Measurements from ENCODE around the gene MYBPC2.

MYBPC2 gene

GRCh38 chr19:50460161-50460765, 27.6 kb downstream of the MYBPC2 start:
- H3K27ac ChIP-seq (ENCODE audit: low read depth, low read length, poor library complexity, severe bottlenecking): no peak overlapping the region
- H4K20me1 ChIP-seq (ENCODE audit: insufficient read depth, low read length): no peaks in the 10 kb centered on the region
- H3K27me3 ChIP-seq (ENCODE audit: insufficient read depth, low read length): peaks cover 4% of the 10 kb centered on the region; the same call in 1 of the 2 replicates
- TF ChIP-seq, protein P1, sequence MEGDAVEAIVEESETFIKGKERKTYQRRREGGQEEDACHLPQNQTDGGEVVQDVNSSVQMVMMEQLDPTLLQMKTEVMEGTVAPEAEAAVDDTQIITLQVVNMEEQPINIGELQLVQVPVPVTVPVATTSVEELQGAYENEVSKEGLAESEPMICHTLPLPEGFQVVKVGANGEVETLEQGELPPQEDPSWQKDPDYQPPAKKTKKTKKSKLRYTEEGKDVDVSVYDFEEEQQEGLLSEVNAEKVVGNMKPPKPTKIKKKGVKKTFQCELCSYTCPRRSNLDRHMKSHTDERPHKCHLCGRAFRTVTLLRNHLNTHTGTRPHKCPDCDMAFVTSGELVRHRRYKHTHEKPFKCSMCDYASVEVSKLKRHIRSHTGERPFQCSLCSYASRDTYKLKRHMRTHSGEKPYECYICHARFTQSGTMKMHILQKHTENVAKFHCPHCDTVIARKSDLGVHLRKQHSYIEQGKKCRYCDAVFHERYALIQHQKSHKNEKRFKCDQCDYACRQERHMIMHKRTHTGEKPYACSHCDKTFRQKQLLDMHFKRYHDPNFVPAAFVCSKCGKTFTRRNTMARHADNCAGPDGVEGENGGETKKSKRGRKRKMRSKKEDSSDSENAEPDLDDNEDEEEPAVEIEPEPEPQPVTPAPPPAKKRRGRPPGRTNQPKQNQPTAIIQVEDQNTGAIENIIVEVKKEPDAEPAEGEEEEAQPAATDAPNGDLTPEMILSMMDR (IDR thresholded peaks at IDR 0.05; ENCODE audit: low read length): peak; percentile 36; the same call in 1 of the 2 replicates
- TF ChIP-seq EZH2 (IDR thresholded peaks at IDR 0.05; ENCODE audit: borderline replicate concordance, low read length): no peak
- H3K79me2 ChIP-seq (ENCODE audit: insufficient read depth, low read length): no peaks in the 10 kb centered on the region
- H3K9me3 ChIP-seq (ENCODE audit: low read length): no peaks in the 10 kb centered on the region
- peak overlapping the region; percentile 45 for H3K4me2 ChIP-seq (ENCODE audit: low read length)
- no peak overlapping the region for H3K4me3 ChIP-seq (ENCODE audit: low read depth, low read length, poor library complexity, severe bottlenecking)
- H3K9me2 ChIP-seq (ENCODE audit: low read depth, low read length): no peaks in the 10 kb centered on the region
- H3K4me1 ChIP-seq (ENCODE audit: insufficient read depth, low read length, severe bottlenecking): peaks cover 15% of the 10 kb centered on the region
- H3K36me3 ChIP-seq (ENCODE audit: insufficient read depth, low read length): no peaks in the 10 kb centered on the region
- no peak overlapping the region for H2AFZ ChIP-seq (ENCODE audit: low read length)
- no peaks in the 10 kb centered on the region; the same call in 1 of the 2 replicates for H3F3A ChIP-seq (ENCODE audit: insufficient read depth, low read length)
- peak overlapping the region; percentile 26; the same call in 1 of the 2 replicates for H3K9ac ChIP-seq (ENCODE audit: low read length)

- no peaks in the 10 kb centered on the region for H3K36me3 ChIP-seq (ENCODE audit: insufficient read depth, low read length)
- H3K27ac ChIP-seq (ENCODE audit: low read depth, low read length, poor library complexity, severe bottlenecking): no peak overlapping the region
- H3K9me3 ChIP-seq (ENCODE audit: low read length): no peaks in the 10 kb centered on the region
- H3K4me2 ChIP-seq (ENCODE audit: low read length): peak overlapping the region; percentile 8; the same call in 1 of the 2 replicates
- no peak overlapping the region for H3K9ac ChIP-seq (ENCODE audit: low read length)
- H2AFZ ChIP-seq (ENCODE audit: low read length): no peak overlapping the region
- H3F3A ChIP-seq (ENCODE audit: insufficient read depth, low read length): no peaks in the 10 kb centered on the region; the same call in 1 of the 2 replicates
- peaks cover 15% of the 10 kb centered on the region for H3K4me1 ChIP-seq (ENCODE audit: insufficient read depth, low read length, severe bottlenecking)
- no peaks in the 10 kb centered on the region for H3K79me2 ChIP-seq (ENCODE audit: insufficient read depth, low read length)
- no peaks in the 10 kb centered on the region for H3K9me2 ChIP-seq (ENCODE audit: low read depth, low read length)
- no peaks in the 10 kb centered on the region for H4K20me1 ChIP-seq (ENCODE audit: insufficient read depth, low read length)
- peaks cover 5% of the 10 kb centered on the region; the same call in 1 of the 2 replicates for H3K27me3 ChIP-seq (ENCODE audit: insufficient read depth, low read length)
- H3K4me3 ChIP-seq (ENCODE audit: low read depth, low read length, poor library complexity, severe bottlenecking): no peak overlapping the region
- no peak for TF ChIP-seq EZH2 (IDR thresholded peaks at IDR 0.05; ENCODE audit: borderline replicate concordance, low read length)
- TF ChIP-seq, protein P1 (IDR thresholded peaks at IDR 0.05; ENCODE audit: low read length): peak; percentile 86
These were observed 28.6 kb downstream of the MYBPC2 start for GRCh38 chr19:50461066-50461875.

DNA sequence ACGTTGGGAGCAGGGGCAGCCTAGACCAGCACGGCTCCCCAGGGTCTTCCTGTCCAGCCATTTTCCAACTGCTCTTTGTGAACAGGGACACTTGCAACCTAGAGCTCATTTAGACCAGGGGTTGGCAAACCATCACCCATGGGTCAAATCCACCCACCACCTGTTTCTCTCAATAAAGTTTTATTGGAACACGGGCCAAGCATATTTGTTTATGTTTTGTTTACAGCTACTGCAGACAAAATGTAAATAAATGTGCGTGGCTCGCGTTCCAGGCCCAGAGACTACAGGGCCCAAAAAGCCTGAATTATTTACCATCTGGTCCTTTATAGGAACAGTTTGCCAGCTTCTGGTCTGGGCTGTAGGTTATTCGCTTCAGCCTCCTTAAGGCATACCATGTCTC, 30.3 kb downstream of the MYBPC2 start:
- Histone ChIP-seq H3K27me3 (ENCODE audit: insufficient read depth, low read length) (peaks cover 14% of the 10 kb centered on the region; the same call in 1 of the 2 replicates), H3K9ac (ENCODE audit: low read length) (no peak overlapping the region), H3K9me3 (ENCODE audit: low read length) (no peaks in the 10 kb centered on the region), H3K4me3 (ENCODE audit: low read depth, low read length, poor library complexity, severe bottlenecking) (no peak overlapping the region), H3F3A (ENCODE audit: insufficient read depth, low read length) (no peaks in the 10 kb centered on the region; the same call in 1 of the 2 replicates), H3K4me1 (ENCODE audit: insufficient read depth, low read length, severe bottlenecking) (peaks cover 15% of the 10 kb centered on the region), H3K27ac (ENCODE audit: low read depth, low read length, poor library complexity, severe bottlenecking) (no peak overlapping the region), H4K20me1 (ENCODE audit: insufficient read depth, low read length) (no peaks in the 10 kb centered on the region), H2AFZ (ENCODE audit: low read length) (no peak overlapping the region), H3K4me2 (ENCODE audit: low read length) (no peak overlapping the region), H3K9me2 (ENCODE audit: low read depth, low read length) (no peaks in the 10 kb centered on the region), H3K79me2 (ENCODE audit: insufficient read depth, low read length) (no peaks in the 10 kb centered on the region), H3K36me3 (ENCODE audit: insufficient read depth, low read length) (no peaks in the 10 kb centered on the region)
- TF ChIP-seq, protein P1 (IDR thresholded peaks at IDR 0.05; ENCODE audit: low read length): no peak
- no peak for TF ChIP-seq EZH2 (IDR thresholded peaks at IDR 0.05; ENCODE audit: borderline replicate concordance, low read length)

All from OCI-LY1 (cell line).